Natural killer cell (primary cell): Measurements from ENCODE around the gene UST. TPM values are rescaled to one million over a fixed set of nuclear protein-coding genes. Genes with fewer than 3 reads are reported as not detected.

Experiments used
- ATAC-seq, 3 donors: fragments of 150-1000 bp in 2 of 3; fragments of 200-7000 bp in 1 of 3; cut with Tn5 transposase; 1 replicate in 1 of 3; 2 replicates in 2 of 3; pipeline ENCODE4 v1.10.0; 2021; ENCODE audit warnings: mild to moderate bottlenecking in 2 of 3, moderate library complexity in 2 of 3
- DNase-seq, 2 donors: peaks; one replicate each; pipeline versions ENCODE4 v3.0.0 to v3.0.0-alpha.2; 2013 to 2021; ENCODE audit warnings: mixed read lengths in 1 of 2
- H3K27ac ChIP-seq: one replicate; pipeline ENCODE4 v1.5.1; 2013; ENCODE audit warnings: mild to moderate bottlenecking, low read length
- H3K27me3 ChIP-seq: one replicate; pipeline ENCODE4 v1.6.1; 2013; ENCODE audit warnings: low read length; ENCODE audit not compliant: control insufficient read depth, insufficient read depth
- H3K36me3 ChIP-seq: one replicate; pipeline ENCODE4 v1.6.1; 2013; ENCODE audit warnings: low read length; ENCODE audit not compliant: control insufficient read depth, insufficient read depth
- H3K4me1 ChIP-seq: one replicate; pipeline ENCODE4 v1.6.1; 2013; ENCODE audit warnings: low read length; ENCODE audit not compliant: control insufficient read depth, insufficient read depth
- H3K4me3 ChIP-seq: one replicate; pipeline ENCODE4 v1.5.1; 2013; ENCODE audit warnings: low read length
- H3K9me3 ChIP-seq: one replicate; pipeline ENCODE4 v1.6.1; 2013; ENCODE audit warnings: low read length; ENCODE audit not compliant: control insufficient read depth, insufficient read depth
- H3K27ac Mint-ChIP-seq, 2 donors: one replicate each; pipeline ENCODE4 v1.8.0; 2022; ENCODE audit warnings: mild to moderate bottlenecking in 2 of 2, mixed read lengths in 2 of 2, moderate library complexity in 1 of 2
- H3K27me3 Mint-ChIP-seq, 2 donors: one replicate each; pipeline ENCODE4 v1.8.0; 2022; ENCODE audit warnings: low read depth in 2 of 2, mixed read lengths in 2 of 2
- H3K36me3 Mint-ChIP-seq: one replicate; pipeline ENCODE4 v1.8.0; 2022; ENCODE audit warnings: mixed read lengths
- H3K4me1 Mint-ChIP-seq, 2 donors: one replicate each; pipeline ENCODE4 v1.8.0; 2022; ENCODE audit warnings: mixed read lengths in 2 of 2
- H3K4me3 Mint-ChIP-seq: one replicate; pipeline ENCODE4 v1.8.0; 2022; ENCODE audit warnings: mild to moderate bottlenecking, moderate library complexity, mixed read lengths
- H3K9me3 Mint-ChIP-seq, 2 donors: one replicate each; pipeline ENCODE4 v1.8.0; 2022; ENCODE audit warnings: mixed read lengths in 2 of 2
- WGBS: methylation state at CpG from one replicate; pipeline ENCODE4 v1.1.7; 2013; ENCODE audit warnings: missing lambda C conversion rate; ENCODE audit not compliant: insufficient coverage; 5-methylcytosine and 5-hydroxymethylcytosine counted together
- intact Hi-C: fragments of 100-400 bp; cut with micrococcal nuclease; formaldehyde crosslinking; loops from one replicate; pipeline ENCODE4 v1.14.2; 2022
- total RNA-seq, 4 donors: library from RNA; stranded (reverse); fragments of 120-200 nt in 1 of 4; gene quantifications; one replicate each; pipeline versions ENCODE4 v1.2.3 to v1.2.4, GENCODE V29; 2013 to 2022
- TF ChIP-seq, protein P1 (sequence below): fragments of 200-600 bp; IDR thresholded peaks from one replicate; pipeline ENCODE4 v1.8.0; 2022; ENCODE audit warnings: antibody characterized with exemption

The UST gene
- total RNA-seq, 3 donors from 2014 or later (not counting 1 experiment from before 2014, with no cell fraction given): 6.3 to 11.9 (median 10.6) TPM

GRCh38 chr6:148965287-148965686 is 218.5 kb downstream of the UST start:
- no peaks in the 10 kb centered on the region for H3K9me3 ChIP-seq
- Mint-ChIP-seq H3K27me3 (no peaks in the 10 kb centered on the region), H3K36me3 (no peaks in the 10 kb centered on the region), H3K4me1 (no peaks in the 10 kb centered on the region), H3K9me3 (no peaks in the 10 kb centered on the region), H3K4me3 (no peak overlapping the region), H3K27ac (no peak overlapping the region)
- H3K4me3 ChIP-seq: no peak overlapping the region
- no peaks in the 10 kb centered on the region for H3K27me3 ChIP-seq
- H3K4me1 ChIP-seq: no peaks in the 10 kb centered on the region
- no peak for ATAC-seq
- no peak for DNase-seq
- WGBS: 92% methylated on average over 9 of the region's 9 CpGs
- TF ChIP-seq, protein P1, sequence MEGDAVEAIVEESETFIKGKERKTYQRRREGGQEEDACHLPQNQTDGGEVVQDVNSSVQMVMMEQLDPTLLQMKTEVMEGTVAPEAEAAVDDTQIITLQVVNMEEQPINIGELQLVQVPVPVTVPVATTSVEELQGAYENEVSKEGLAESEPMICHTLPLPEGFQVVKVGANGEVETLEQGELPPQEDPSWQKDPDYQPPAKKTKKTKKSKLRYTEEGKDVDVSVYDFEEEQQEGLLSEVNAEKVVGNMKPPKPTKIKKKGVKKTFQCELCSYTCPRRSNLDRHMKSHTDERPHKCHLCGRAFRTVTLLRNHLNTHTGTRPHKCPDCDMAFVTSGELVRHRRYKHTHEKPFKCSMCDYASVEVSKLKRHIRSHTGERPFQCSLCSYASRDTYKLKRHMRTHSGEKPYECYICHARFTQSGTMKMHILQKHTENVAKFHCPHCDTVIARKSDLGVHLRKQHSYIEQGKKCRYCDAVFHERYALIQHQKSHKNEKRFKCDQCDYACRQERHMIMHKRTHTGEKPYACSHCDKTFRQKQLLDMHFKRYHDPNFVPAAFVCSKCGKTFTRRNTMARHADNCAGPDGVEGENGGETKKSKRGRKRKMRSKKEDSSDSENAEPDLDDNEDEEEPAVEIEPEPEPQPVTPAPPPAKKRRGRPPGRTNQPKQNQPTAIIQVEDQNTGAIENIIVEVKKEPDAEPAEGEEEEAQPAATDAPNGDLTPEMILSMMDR: no peak
- intact Hi-C loops: no loop called here
- H3K27ac ChIP-seq: no peak overlapping the region
- peaks cover 16% of the 10 kb centered on the region for H3K36me3 ChIP-seq

DNA sequence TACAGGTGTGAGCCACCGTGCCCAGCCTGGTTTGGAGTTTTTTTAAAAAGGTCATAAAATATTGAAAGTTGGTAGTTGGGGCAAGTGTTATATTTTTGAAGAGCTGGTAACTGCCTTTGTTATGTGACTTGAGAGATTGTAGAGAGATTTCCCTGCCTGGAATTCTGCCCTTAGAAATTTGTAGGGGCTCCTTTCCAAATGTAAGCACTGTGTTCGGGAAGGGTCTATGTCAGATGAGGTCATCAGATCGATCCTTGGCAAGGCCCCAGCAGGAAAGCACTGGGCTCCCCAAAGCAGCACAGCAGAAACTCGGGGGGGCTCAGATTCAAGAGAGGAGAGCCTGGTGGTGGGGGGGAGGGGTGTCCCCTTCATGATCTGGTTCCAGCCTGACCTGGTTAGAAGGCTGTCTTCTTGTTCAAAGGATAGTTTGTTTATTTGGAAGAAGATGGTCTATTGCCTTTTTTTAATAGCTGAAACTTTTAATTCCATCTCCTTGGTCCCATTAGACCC is 220.2 kb downstream of the UST start:
- Mint-ChIP-seq H3K9me3 (no peaks in the 10 kb centered on the region), H3K4me1 (peaks cover 0 to 9% of the 10 kb centered on the region in 2 donors), H3K27ac (no peak overlapping the region), H3K4me3 (no peak overlapping the region), H3K27me3 (no peaks in the 10 kb centered on the region), H3K36me3 (no peaks in the 10 kb centered on the region)
- ATAC-seq (no peak), DNase-seq (no peak)
- Histone ChIP-seq H3K4me3 (no peak overlapping the region), H3K4me1 (peaks cover under 1% of the 10 kb centered on the region), H3K9me3 (no peaks in the 10 kb centered on the region), H3K27me3 (no peaks in the 10 kb centered on the region), H3K36me3 (peaks cover 14% of the 10 kb centered on the region), H3K27ac (no peak overlapping the region)
- TF ChIP-seq, protein P1: no peak
- WGBS: 90% methylated on average over 4 of the region's 4 CpGs
- intact Hi-C loops: no loop called here

GRCh38 chr6:148967541-148967956 is 220.7 kb downstream of the UST start:
- no peaks in the 10 kb centered on the region for H3K9me3 ChIP-seq
- H3K4me1 Mint-ChIP-seq: peaks cover 0 to 12% of the 10 kb centered on the region in 2 donors
- H3K36me3 ChIP-seq: peaks cover 14% of the 10 kb centered on the region
- intact Hi-C loops: no loop called here
- H3K27ac Mint-ChIP-seq: no peak overlapping the region
- DNase-seq: no peak
- no peak overlapping the region for H3K4me3 Mint-ChIP-seq
- H3K27me3 Mint-ChIP-seq: no peaks in the 10 kb centered on the region
- no peaks in the 10 kb centered on the region for H3K27me3 ChIP-seq
- H3K9me3 Mint-ChIP-seq: no peaks in the 10 kb centered on the region
- no peak for ATAC-seq
- H3K36me3 Mint-ChIP-seq: no peaks in the 10 kb centered on the region
- WGBS: 94% methylated on average over 7 of the region's 7 CpGs
- TF ChIP-seq, protein P1: no peak
- no peak overlapping the region for H3K27ac ChIP-seq
- peaks cover 6% of the 10 kb centered on the region for H3K4me1 ChIP-seq
- no peak overlapping the region for H3K4me3 ChIP-seq
